ENCODE data around the gene UBR1.
A peak's percentile ranks its signal among the peaks of the same experiment; 100 is the strongest.
"Not testable (repeated sequence)": the region's sequence is repeated elsewhere in the genome, so short reads cannot be mapped to it uniquely, and the experiment has no call there.

UBR1 gene

GRCh38 chr15:42954291-42954690, 151.5 kb downstream of the UBR1 start:
- peaks cover 3% of the 10 kb centered on the region for H3K9me3 Mint-ChIP-seq
- H3K36me3 Mint-ChIP-seq (ENCODE audit: low read depth) = peaks cover 49% of the 10 kb centered on the region
- H3K4me1 Mint-ChIP-seq (ENCODE audit: low read depth) = no peaks in the 10 kb centered on the region

GRCh38 chr15:42948898-42949297, 156.9 kb downstream of the UBR1 start:
- not testable (repeated sequence) for H3K27me3 Mint-ChIP-seq (ENCODE audit: low read depth); H3K27ac Mint-ChIP-seq; DNase-seq (ENCODE audit: low spot score); H3K4me3 Mint-ChIP-seq; H3K9me3 Mint-ChIP-seq; H3K4me1 Mint-ChIP-seq (ENCODE audit: low read depth)
- peaks cover 44% of the 10 kb centered on the region for H3K36me3 Mint-ChIP-seq (ENCODE audit: low read depth)

More at GRCh38 chr15:42954291-42954690, 151.5 kb downstream of the UBR1 start:
- DNase-seq (ENCODE audit: low spot score) = no peak
- no peak overlapping the region for H3K4me3 Mint-ChIP-seq
- no peaks in the 10 kb centered on the region for H3K27me3 Mint-ChIP-seq (ENCODE audit: low read depth)
- H3K27ac Mint-ChIP-seq = no peak overlapping the region

GRCh38 chr15:42940527-42940926, 165.3 kb downstream of the UBR1 start:
- Mint-ChIP-seq H3K4me1 (ENCODE audit: low read depth) (no peaks in the 10 kb centered on the region), H3K4me3 (no peak overlapping the region), H3K27ac (no peak overlapping the region), H3K9me3 (no peaks in the 10 kb centered on the region), H3K36me3 (ENCODE audit: low read depth) (peaks cover 10% of the 10 kb centered on the region), H3K27me3 (ENCODE audit: low read depth) (no peaks in the 10 kb centered on the region)
- no peak for DNase-seq (ENCODE audit: low spot score)

GRCh38 chr15:42939841-42940240, 166.0 kb downstream of the UBR1 start:
- Mint-ChIP-seq H3K9me3 (no peaks in the 10 kb centered on the region), H3K27me3 (ENCODE audit: low read depth) (no peaks in the 10 kb centered on the region), H3K4me1 (ENCODE audit: low read depth) (no peaks in the 10 kb centered on the region)

GRCh38 chr15:42937143-42937542, 168.7 kb downstream of the UBR1 start:
- H3K27me3 Mint-ChIP-seq (ENCODE audit: low read depth) = no peaks in the 10 kb centered on the region
- no peak overlapping the region for H3K4me3 Mint-ChIP-seq
- no peaks in the 10 kb centered on the region for H3K36me3 Mint-ChIP-seq (ENCODE audit: low read depth)
- no peaks in the 10 kb centered on the region for H3K9me3 Mint-ChIP-seq
- no peak for DNase-seq (ENCODE audit: low spot score)
- H3K4me1 Mint-ChIP-seq (ENCODE audit: low read depth) = no peaks in the 10 kb centered on the region
- H3K27ac Mint-ChIP-seq = no peak overlapping the region

More at GRCh38 chr15:42939841-42940240, 166.0 kb downstream of the UBR1 start:
- no peak for DNase-seq (ENCODE audit: low spot score)
- Mint-ChIP-seq H3K4me3 (no peak overlapping the region), H3K27ac (no peak overlapping the region), H3K36me3 (ENCODE audit: low read depth) (peaks cover 6% of the 10 kb centered on the region)

- no peaks in the 10 kb centered on the region for H3K27me3 Mint-ChIP-seq (ENCODE audit: low read depth)
- H3K9me3 Mint-ChIP-seq = no peaks in the 10 kb centered on the region
- H3K27ac Mint-ChIP-seq = no peak overlapping the region
- no peaks in the 10 kb centered on the region for H3K36me3 Mint-ChIP-seq (ENCODE audit: low read depth)
- DNase-seq (ENCODE audit: low spot score) = no peak
- H3K4me3 Mint-ChIP-seq = no peak overlapping the region
- H3K4me1 Mint-ChIP-seq (ENCODE audit: low read depth) = no peaks in the 10 kb centered on the region
Measured at GRCh38 chr15:42933886-42934667, 171.8 kb downstream of the UBR1 start.

- Mint-ChIP-seq H3K27ac (no peak overlapping the region), H3K36me3 (ENCODE audit: low read depth) (no peaks in the 10 kb centered on the region), H3K9me3 (no peaks in the 10 kb centered on the region), H3K4me1 (ENCODE audit: low read depth) (no peaks in the 10 kb centered on the region), H3K4me3 (no peak overlapping the region), H3K27me3 (ENCODE audit: low read depth) (no peaks in the 10 kb centered on the region)
- no peak for DNase-seq (ENCODE audit: low spot score)
Measured at GRCh38 chr15:42932833-42933515, 172.9 kb downstream of the UBR1 start.

GRCh38 chr15:42931702-42932486, 173.9 kb downstream of the UBR1 start:
- Mint-ChIP-seq H3K4me3 (no peak overlapping the region), H3K9me3 (no peaks in the 10 kb centered on the region), H3K27ac (no peak overlapping the region), H3K27me3 (ENCODE audit: low read depth) (no peaks in the 10 kb centered on the region), H3K36me3 (ENCODE audit: low read depth) (no peaks in the 10 kb centered on the region), H3K4me1 (ENCODE audit: low read depth) (no peaks in the 10 kb centered on the region)
- DNase-seq (ENCODE audit: low spot score) = no peak

GRCh38 chr15:42929306-42929848, 176.5 kb downstream of the UBR1 start:
- no peaks in the 10 kb centered on the region for H3K9me3 Mint-ChIP-seq
- no peaks in the 10 kb centered on the region for H3K4me1 Mint-ChIP-seq (ENCODE audit: low read depth)
- no peak for DNase-seq (ENCODE audit: low spot score)
- no peak overlapping the region for H3K4me3 Mint-ChIP-seq
- H3K27ac Mint-ChIP-seq = no peak overlapping the region
- no peaks in the 10 kb centered on the region for H3K27me3 Mint-ChIP-seq (ENCODE audit: low read depth)
- H3K36me3 Mint-ChIP-seq (ENCODE audit: low read depth) = no peaks in the 10 kb centered on the region

GRCh38 chr15:42921342-42921731, 184.5 kb downstream of the UBR1 start:
- Mint-ChIP-seq H3K36me3 (ENCODE audit: low read depth) (peaks cover 3% of the 10 kb centered on the region), H3K4me3 (peak overlapping the region; percentile 95), H3K9me3 (no peaks in the 10 kb centered on the region), H3K27me3 (ENCODE audit: low read depth) (no peaks in the 10 kb centered on the region), H3K27ac (peak overlapping the region; percentile 90), H3K4me1 (ENCODE audit: low read depth) (peaks cover 28% of the 10 kb centered on the region)
- DNase-seq (ENCODE audit: low spot score) = peak; percentile 45

- DNase-seq (ENCODE audit: low spot score) = peak; percentile 97
- peak within 1 kb of the TSS; percentile 98 for H3K4me3 Mint-ChIP-seq
- no peaks in the 10 kb centered on the region for H3K9me3 Mint-ChIP-seq
- H3K4me1 Mint-ChIP-seq (ENCODE audit: low read depth) = peaks cover 28% of the 10 kb centered on the region
- peak within 1 kb of the TSS; percentile 91 for H3K27ac Mint-ChIP-seq
- no peaks in the 10 kb centered on the region for H3K27me3 Mint-ChIP-seq (ENCODE audit: low read depth)
- H3K36me3 Mint-ChIP-seq (ENCODE audit: low read depth) = peaks cover 3% of the 10 kb centered on the region
Measured at GRCh38 chr15:42920519-42921341, 185.1 kb downstream of the UBR1 start, which contains the start of gene TTBK2. Gene TTBK2 (minus strand): TSS chr15:42920778. CDS start chr15:42878617, 42,161 bp downstream.

- H3K27ac Mint-ChIP-seq = peak overlapping the region; percentile 91
Measured at GRCh38 chr15:42919799-42920518, 185.9 kb downstream of the UBR1 start.

More at GRCh38 chr15:42919799-42920518, 185.9 kb downstream of the UBR1 start:
- Mint-ChIP-seq H3K4me3 (peak overlapping the region; percentile 98), H3K4me1 (ENCODE audit: low read depth) (peaks cover 33% of the 10 kb centered on the region), H3K27me3 (ENCODE audit: low read depth) (no peaks in the 10 kb centered on the region), H3K36me3 (ENCODE audit: low read depth) (peaks cover 3% of the 10 kb centered on the region), H3K9me3 (no peaks in the 10 kb centered on the region)
- DNase-seq (ENCODE audit: low spot score) = peak; percentile 9

All from T-helper 2 cell treated with Interferon-gamma antibody and Interleukin-4, amounts not matched to agents 5 μg/mL and 100 μg/mL, for 36 hours (primary cell).